IPS DF 4.7 (cell line): Measurements from ENCODE around the gene KCNH8.

ENCODE experiments used
- DNase-seq: peaks from one replicate; pipeline ENCODE4 v3.0.0-alpha.2; 2013; ENCODE audit warnings: low spot score; ENCODE audit errors: extremely low read depth

KCNH8 gene

GRCh38 chr3:19476281-19476680 lies 328.0 kb downstream of the KCNH8 start:
- no peak for DNase-seq

GRCh38 chr3:19485267-19485666 lies 337.0 kb downstream of the KCNH8 start:
- DNase-seq, result no peak

- DNase-seq, result no peak
These were observed 339.1 kb downstream of the KCNH8 start for GRCh38 chr3:19487386-19487785.

GRCh38 chr3:19488939-19489338 lies 340.6 kb downstream of the KCNH8 start:
- DNase-seq, result no peak

- DNase-seq, result no peak
These were observed 341.6 kb downstream of the KCNH8 start for GRCh38 chr3:19489936-19490335.

GRCh38 chr3:19506171-19506570 lies 357.9 kb downstream of the KCNH8 start:
- DNase-seq, result no peak

GRCh38 chr3:19522305-19522704 lies 374.0 kb downstream of the KCNH8 start:
- DNase-seq, result no peak

GRCh38 chr3:19526071-19526470 lies 377.8 kb downstream of the KCNH8 start:
- DNase-seq, result no peak

GRCh38 chr3:19527746-19528145 lies 379.4 kb downstream of the KCNH8 start:
- DNase-seq, result no peak

- no peak for DNase-seq
These were observed 383.1 kb downstream of the KCNH8 start for GRCh38 chr3:19531426-19531825.

- no peak for DNase-seq
These were observed 391.4 kb downstream of the KCNH8 start for GRCh38 chr3:19539518-19540392.

- no peak for DNase-seq
These were observed 392.2 kb downstream of the KCNH8 start for GRCh38 chr3:19540464-19540863.

- DNase-seq, result no peak
These were observed 393.0 kb downstream of the KCNH8 start for GRCh38 chr3:19541284-19541683.

- DNase-seq, result peak; percentile 16
These were observed 395.0 kb downstream of the KCNH8 start for GRCh38 chr3:19543212-19543841.

- no peak for DNase-seq
These were observed 399.6 kb downstream of the KCNH8 start for GRCh38 chr3:19547665-19548464.

- DNase-seq, result no peak
These were observed 411.6 kb downstream of the KCNH8 start for GRCh38 chr3:19559724-19560442.

GRCh38 chr3:19573644-19574043 lies 425.3 kb downstream of the KCNH8 start:
- no peak for DNase-seq

- DNase-seq, result no peak
These were observed 426.0 kb downstream of the KCNH8 start for GRCh38 chr3:19574268-19574667.

GRCh38 chr3:19576343-19576742 lies 428.0 kb downstream of the KCNH8 start:
- no peak for DNase-seq
